Caco-2 (cell line): Measurements from ENCODE around the gene HMG20A. TPM values are rescaled to one million over a fixed set of nuclear protein-coding genes. Genes with fewer than 3 reads are reported as not detected.

Experiments
- BruUV-seq: library from RNA; stranded (reverse); fragments of 400-500 nt; replicated peaks from 2 replicates; lab custom pipeline; 2021; lab: Mats Ljungman, UMichigan
- CTCF ChIA-PET: fragments of 300-600 bp; sonication (Branson Sonifier 250); formaldehyde crosslinking; loops from one replicate; lab custom pipeline; 2022; ENCODE audit warnings: antibody characterized with exemption; lab: Charles Lee
- POLR2A ChIA-PET: fragments of 300-600 bp; sonication (Branson Sonifier 250); formaldehyde crosslinking; loops from one replicate; lab custom pipeline; 2022; ENCODE audit warnings: antibody characterized with exemption; lab: Charles Lee
- DNase-seq, 2 experiments: peaks; one replicate each; pipeline versions ENCODE4 v3.0.0 to v3.0.0-alpha.2; 2020 to 2022
- H3K27me3 ChIP-seq: replicated peaks from 2 replicates; pipeline ENCODE4 v1.6.0; 2011; ENCODE audit warnings: low read length; ENCODE audit not compliant: control insufficient read depth, insufficient read depth
- H3K36me3 ChIP-seq: 2 replicates; pipeline ENCODE4 v1.5.1; 2011; ENCODE audit warnings: low read length; ENCODE audit not compliant: control insufficient read depth, insufficient read depth
- H3K4me1 ChIP-seq: fragments of 250-450 bp; sonication (Bioruptor Pico); 2 replicates; pipeline ENCODE4 v1.5.1; 2020; ENCODE audit warnings: mild to moderate bottlenecking
- H3K4me3 ChIP-seq: 2 replicates; pipeline ENCODE4 v1.5.1; 2011; ENCODE audit warnings: low read depth, mild to moderate bottlenecking, control low read depth, low read length
- H3K9me3 ChIP-seq: fragments of 250-450 bp; sonication (Bioruptor Pico); 2 replicates; pipeline ENCODE4 v1.5.1; 2020; ENCODE audit warnings: mild to moderate bottlenecking, moderate library complexity
- H3K27ac Mint-ChIP-seq: one replicate; pipeline ENCODE4 v1.8.0; 2022; ENCODE audit warnings: mixed read lengths; ENCODE audit not compliant: unreplicated experiment
- H3K27me3 Mint-ChIP-seq: one replicate; pipeline ENCODE4 v1.8.0; 2022; ENCODE audit warnings: mixed read lengths; ENCODE audit not compliant: insufficient read depth, unreplicated experiment
- H3K36me3 Mint-ChIP-seq: one replicate; pipeline ENCODE4 v1.8.0; 2022; ENCODE audit warnings: mild to moderate bottlenecking, mixed read lengths; ENCODE audit not compliant: insufficient read depth, unreplicated experiment
- H3K4me1 Mint-ChIP-seq: one replicate; pipeline ENCODE4 v1.8.0; 2022; ENCODE audit warnings: low read depth, mixed read lengths; ENCODE audit not compliant: unreplicated experiment
- H3K4me3 Mint-ChIP-seq: one replicate; pipeline ENCODE4 v1.8.0; 2022; ENCODE audit warnings: mild to moderate bottlenecking, moderate library complexity, mixed read lengths; ENCODE audit not compliant: unreplicated experiment
- H3K9me3 Mint-ChIP-seq: one replicate; pipeline ENCODE4 v1.8.0; 2022; ENCODE audit warnings: mixed read lengths; ENCODE audit not compliant: unreplicated experiment
- intact Hi-C: fragments of 100-400 bp; cut with micrococcal nuclease; formaldehyde crosslinking; loops from one replicate; pipeline ENCODE4 v1.10.0; 2022; ENCODE audit not compliant: unreplicated experiment
- total RNA-seq: library from RNA; stranded (reverse); gene quantifications from 2 replicates; pipeline ENCODE4 v1.2.3, GENCODE V29; 2022
- TF ChIP-seq, protein P1 (sequence below), 2 experiments: fragments of 200-600 bp in 1 of 2; IDR thresholded peaks; 1 replicate in 1 of 2; 2 replicates in 1 of 2; pipeline versions ENCODE4 v1.5.1 to v1.8.0; 2011 to 2022; ENCODE audit warnings: antibody characterized with exemption in 1 of 2, control low read depth in 1 of 2, inconsistent platforms in 1 of 2, low read depth in 1 of 2, low read length in 1 of 2, mild to moderate bottlenecking in 1 of 2, moderate library complexity in 1 of 2; ENCODE audit not compliant: insufficient read depth in 1 of 2, severe bottlenecking in 1 of 2, unreplicated experiment in 1 of 2

The HMG20A gene
- total RNA-seq, 1 experiment from 2014 or later, result 34.0 TPM

DNA sequence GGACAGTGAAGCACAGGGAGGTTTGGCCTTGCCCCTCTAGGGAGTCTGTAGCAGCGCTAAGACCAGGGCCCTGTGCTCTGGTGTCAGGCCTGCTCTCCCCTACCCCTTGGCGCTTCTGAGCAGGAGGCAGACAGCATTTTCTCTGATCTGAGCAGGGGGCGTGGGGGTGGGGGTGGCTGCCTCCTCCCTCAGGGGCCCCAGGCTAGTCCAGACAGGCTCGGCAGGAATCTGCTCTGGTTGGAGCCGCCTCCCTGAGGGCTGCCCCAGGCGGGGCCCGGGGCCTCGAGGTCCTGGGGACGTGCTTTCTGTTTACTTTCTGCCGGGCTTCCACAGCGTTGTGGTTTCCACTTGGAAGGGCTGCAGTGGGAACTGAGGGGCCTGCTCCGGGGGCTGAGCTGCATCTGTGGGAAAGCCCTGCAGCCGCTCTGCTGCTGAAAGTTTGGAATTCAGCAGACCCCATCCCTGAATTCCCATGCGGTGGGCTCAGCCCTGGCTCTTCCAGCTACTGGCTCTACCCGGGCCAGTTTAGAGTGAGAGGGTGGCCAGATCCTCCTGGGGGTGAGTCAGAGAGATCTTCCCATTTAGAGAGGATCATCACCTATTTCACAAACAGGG is 106.6 kb downstream of the HMG20A start:
- H3K4me3 Mint-ChIP-seq, result peak overlapping the region; percentile 31
- H3K27me3 Mint-ChIP-seq, result no peaks in the 10 kb centered on the region
- Histone ChIP-seq H3K4me3 (no peak overlapping the region), H3K27me3 (no peaks in the 10 kb centered on the region), H3K9me3 (no peaks in the 10 kb centered on the region), H3K36me3 (no peaks in the 10 kb centered on the region), H3K4me1 (peaks cover 50% of the 10 kb centered on the region)
- BruUV-seq, result no TSS peak
- intact Hi-C loops, result loop anchor here (2.0 kb wide), 1 partner anchor 24 kb away; no protein-coding TSS in a partner anchor
- peaks cover 9% of the 10 kb centered on the region for H3K36me3 Mint-ChIP-seq
- ChIA-PET CTCF (interaction anchor here (1.3 to 3.8 kb wide), 2 partner anchors 16 kb away, joined by 4 to 18 read pairs; no protein-coding TSS in a partner anchor), POLR2A (no interaction called here)
- peak overlapping the region; percentile 48 for H3K27ac Mint-ChIP-seq
- peak; percentile 84 to 90 for DNase-seq
- peaks cover 34% of the 10 kb centered on the region for H3K4me1 Mint-ChIP-seq
- H3K9me3 Mint-ChIP-seq, result no peaks in the 10 kb centered on the region
- TF ChIP-seq, protein P1, sequence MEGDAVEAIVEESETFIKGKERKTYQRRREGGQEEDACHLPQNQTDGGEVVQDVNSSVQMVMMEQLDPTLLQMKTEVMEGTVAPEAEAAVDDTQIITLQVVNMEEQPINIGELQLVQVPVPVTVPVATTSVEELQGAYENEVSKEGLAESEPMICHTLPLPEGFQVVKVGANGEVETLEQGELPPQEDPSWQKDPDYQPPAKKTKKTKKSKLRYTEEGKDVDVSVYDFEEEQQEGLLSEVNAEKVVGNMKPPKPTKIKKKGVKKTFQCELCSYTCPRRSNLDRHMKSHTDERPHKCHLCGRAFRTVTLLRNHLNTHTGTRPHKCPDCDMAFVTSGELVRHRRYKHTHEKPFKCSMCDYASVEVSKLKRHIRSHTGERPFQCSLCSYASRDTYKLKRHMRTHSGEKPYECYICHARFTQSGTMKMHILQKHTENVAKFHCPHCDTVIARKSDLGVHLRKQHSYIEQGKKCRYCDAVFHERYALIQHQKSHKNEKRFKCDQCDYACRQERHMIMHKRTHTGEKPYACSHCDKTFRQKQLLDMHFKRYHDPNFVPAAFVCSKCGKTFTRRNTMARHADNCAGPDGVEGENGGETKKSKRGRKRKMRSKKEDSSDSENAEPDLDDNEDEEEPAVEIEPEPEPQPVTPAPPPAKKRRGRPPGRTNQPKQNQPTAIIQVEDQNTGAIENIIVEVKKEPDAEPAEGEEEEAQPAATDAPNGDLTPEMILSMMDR (IDR thresholded peaks at IDR 0.05; ENCODE audit: insufficient read depth in 1 of 2, low read depth in 1 of 2, low read length in 1 of 2, severe bottlenecking in 1 of 2, unreplicated experiment in 1 of 2), result no peak

DNA sequence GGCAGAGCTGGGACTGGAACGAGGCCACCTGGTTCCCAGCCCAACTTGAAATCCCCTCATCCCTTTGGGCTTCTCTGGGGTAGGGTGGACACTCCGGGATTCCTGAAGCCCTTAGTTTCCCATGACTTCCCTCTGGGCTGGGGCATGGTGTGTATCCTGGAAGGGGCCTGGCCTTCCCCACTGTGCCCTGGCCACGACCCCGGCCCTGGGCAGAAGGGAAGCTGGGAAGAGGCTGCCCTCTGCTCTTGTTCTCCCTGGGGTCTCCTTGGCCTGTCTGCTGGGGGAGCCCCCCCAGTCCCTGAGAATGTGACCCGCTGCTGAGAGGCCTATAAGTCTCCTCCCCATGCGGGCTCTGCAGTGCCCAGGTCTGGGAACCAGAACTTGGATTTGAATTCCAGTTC is 107.1 kb downstream of the HMG20A start:
- DNase-seq, result peak in 1 of 2 experiments; percentile 27
- Mint-ChIP-seq H3K9me3 (no peaks in the 10 kb centered on the region), H3K4me3 (no peak overlapping the region), H3K36me3 (peaks cover 9% of the 10 kb centered on the region), H3K27me3 (no peaks in the 10 kb centered on the region), H3K4me1 (peaks cover 34% of the 10 kb centered on the region), H3K27ac (peak overlapping the region; percentile 48)
- POLR2A ChIA-PET, result no interaction called here
- intact Hi-C loops, result loop anchor here (2.0 kb wide), 1 partner anchor 25 kb away; no protein-coding TSS in a partner anchor
- peaks cover 50% of the 10 kb centered on the region for H3K4me1 ChIP-seq
- no peaks in the 10 kb centered on the region for H3K36me3 ChIP-seq
- TF ChIP-seq, protein P1 (IDR thresholded peaks at IDR 0.05; ENCODE audit: insufficient read depth in 1 of 2, low read depth in 1 of 2, low read length in 1 of 2, severe bottlenecking in 1 of 2, unreplicated experiment in 1 of 2), result no peak
- no peaks in the 10 kb centered on the region for H3K9me3 ChIP-seq
- no TSS peak for BruUV-seq
- H3K27me3 ChIP-seq, result no peaks in the 10 kb centered on the region
- CTCF ChIA-PET, result interaction anchor here (0.6 to 3.8 kb wide), 2 partner anchors 16 to 27 kb away, joined by 4 to 18 read pairs; no protein-coding TSS in a partner anchor
- no peak overlapping the region for H3K4me3 ChIP-seq

DNA sequence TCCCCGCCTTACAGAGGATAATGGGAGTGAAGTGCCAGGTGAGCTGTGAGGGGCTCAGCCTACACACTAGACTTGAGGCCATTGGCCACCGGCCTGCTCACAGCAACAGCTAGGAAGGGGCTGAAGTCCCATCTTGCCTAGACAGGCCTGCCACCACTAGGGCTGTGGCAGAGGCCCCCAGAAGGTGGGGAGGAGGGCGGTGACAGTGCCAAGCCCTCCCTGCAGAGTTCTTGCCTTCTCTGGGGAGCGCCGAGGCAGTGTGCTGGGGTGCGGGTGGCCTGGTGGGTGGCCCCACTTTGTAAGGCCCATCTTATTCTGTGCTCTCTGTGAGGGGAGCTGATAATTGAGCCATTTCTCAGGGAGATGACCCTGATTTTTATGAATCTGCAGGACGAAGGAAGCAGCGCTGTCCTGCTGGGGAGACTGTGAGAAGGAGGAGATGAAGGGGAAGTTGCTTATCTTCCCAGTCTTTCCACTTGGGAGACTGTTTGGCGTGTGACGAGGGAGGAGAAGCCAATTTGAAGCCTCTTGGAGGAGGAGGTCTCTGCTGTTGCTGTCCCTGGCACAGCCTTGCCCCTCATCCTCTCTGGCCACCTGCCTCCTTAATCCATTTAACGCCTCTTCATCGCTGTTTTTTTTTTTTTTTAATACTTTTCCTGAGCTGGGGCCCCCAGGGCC is 107.7 kb downstream of the HMG20A start:
- Histone ChIP-seq H3K27me3 (no peaks in the 10 kb centered on the region), H3K4me1 (peaks cover 50% of the 10 kb centered on the region), H3K9me3 (no peaks in the 10 kb centered on the region), H3K4me3 (no peak overlapping the region), H3K36me3 (no peaks in the 10 kb centered on the region)
- ChIA-PET CTCF (interaction anchor here (0.6 to 3.8 kb wide), 3 partner anchors 15 to 344 kb away, joined by 4 to 18 read pairs (median 4); no protein-coding TSS in a partner anchor), POLR2A (no interaction called here)
- no TSS peak for BruUV-seq
- peak in 1 of 2 experiments; percentile 10 for DNase-seq
- intact Hi-C loops, result no loop called here
- H3K4me3 Mint-ChIP-seq, result no peak overlapping the region
- peaks cover 34% of the 10 kb centered on the region for H3K4me1 Mint-ChIP-seq
- peak overlapping the region; percentile 54 for H3K27ac Mint-ChIP-seq
- H3K9me3 Mint-ChIP-seq, result no peaks in the 10 kb centered on the region
- no peaks in the 10 kb centered on the region for H3K27me3 Mint-ChIP-seq
- TF ChIP-seq, protein P1 (IDR thresholded peaks at IDR 0.05; ENCODE audit: insufficient read depth in 1 of 2, low read depth in 1 of 2, low read length in 1 of 2, severe bottlenecking in 1 of 2, unreplicated experiment in 1 of 2), result no peak
- H3K36me3 Mint-ChIP-seq, result peaks cover 9% of the 10 kb centered on the region
